ENCODE results near the gene MYO15B.
A peak's percentile ranks its signal among the peaks of the same experiment; 100 is the strongest.

The MYO15B gene

DNA sequence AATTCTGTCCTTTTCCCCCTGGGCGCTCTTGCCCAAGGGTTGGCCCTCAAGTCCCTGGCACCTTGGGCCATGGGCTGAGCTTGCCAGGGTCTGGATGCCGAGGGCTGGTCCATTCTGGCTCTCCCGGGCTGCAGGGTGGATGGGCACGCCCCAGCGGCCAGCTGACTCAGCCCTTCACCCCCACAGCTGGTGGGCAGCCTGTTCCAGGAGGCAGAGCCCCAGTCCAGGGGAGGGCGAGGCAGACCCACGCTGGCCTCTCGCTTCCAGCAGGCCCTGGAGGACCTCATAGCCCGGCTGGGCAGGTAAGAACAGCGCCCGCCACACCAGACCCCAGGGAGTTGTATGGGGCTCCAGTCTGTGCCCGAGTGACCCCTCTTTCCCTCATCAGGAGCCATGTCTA lies 15.0 kb downstream of the MYO15B start:
- DNase-seq (ENCODE audit: low read depth): no peak

DNA sequence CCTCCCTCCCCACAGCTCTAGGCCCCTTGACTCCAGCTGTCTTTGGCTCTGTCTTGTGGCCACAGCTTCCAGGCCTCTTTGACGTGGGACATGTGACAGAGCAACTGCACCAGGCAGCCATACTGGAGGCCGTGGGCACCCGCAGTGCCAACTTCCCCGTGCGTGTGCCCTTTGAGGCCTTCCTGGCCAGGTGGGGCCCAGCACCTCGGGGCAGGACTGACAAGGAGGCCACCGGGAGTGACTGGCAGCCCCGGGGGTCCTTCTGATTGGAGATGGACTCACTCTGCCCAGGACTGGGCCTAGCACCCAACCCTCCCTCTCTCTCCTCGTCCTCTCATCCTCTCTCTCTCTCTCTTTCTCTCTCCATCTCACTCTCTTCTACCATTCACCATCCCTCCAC lies 15.5 kb downstream of the MYO15B start:
- DNase-seq (ENCODE audit: low read depth): no peak

DNA sequence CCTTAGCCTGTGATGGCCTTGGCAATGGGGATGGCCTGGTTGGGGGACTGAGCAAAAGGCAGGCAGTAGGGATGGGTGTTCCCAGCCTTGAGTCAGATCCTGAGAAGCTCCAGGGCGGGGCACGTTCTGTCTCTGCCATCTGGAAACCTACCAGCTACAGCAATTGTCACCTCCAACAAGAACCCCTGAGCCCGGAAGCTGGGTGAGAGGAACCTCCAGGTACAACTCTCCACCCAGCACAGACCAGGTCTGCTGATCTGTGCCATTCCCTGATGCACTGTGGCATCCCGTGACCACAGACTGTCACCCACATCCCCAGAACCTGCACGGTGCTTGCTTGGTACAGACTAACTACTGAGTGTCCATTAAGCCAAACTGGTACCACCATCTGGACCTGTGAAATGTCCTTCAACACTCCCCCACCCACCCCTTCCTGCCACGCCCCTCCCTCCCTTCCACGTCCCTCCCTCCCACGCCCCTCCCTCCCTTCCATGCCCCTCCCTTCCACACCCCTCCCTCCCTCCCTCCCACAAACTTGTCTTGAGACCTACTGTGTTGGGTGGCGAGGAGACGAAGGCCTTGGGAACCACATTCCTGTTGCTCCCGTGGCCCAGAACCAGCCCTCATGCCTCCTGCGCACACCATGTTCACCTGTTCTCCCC lies 16.6 kb downstream of the MYO15B start:
- DNase-seq (ENCODE audit: low read depth): no peak

DNA sequence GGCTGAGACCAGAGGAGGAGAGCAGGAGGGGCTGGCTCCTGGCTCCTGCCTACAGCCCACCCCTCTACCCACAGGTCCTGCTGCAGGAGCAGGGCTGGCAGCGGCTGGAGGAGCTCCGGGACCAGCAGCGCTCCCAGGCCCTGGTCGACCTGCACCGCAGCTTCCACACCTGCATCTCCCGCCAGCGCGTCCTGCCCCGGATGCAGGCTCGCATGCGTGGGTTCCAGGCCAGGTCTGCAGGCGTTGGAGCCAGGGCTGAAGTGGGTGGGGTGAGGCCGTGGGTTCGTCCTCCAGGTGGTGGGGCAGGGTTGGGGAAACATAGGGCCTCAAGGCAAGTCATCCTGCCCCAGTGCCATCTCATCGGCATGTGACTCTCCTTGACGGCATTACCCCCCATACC lies 18.2 kb downstream of the MYO15B start:
- DNase-seq (ENCODE audit: low read depth): no peak

DNA sequence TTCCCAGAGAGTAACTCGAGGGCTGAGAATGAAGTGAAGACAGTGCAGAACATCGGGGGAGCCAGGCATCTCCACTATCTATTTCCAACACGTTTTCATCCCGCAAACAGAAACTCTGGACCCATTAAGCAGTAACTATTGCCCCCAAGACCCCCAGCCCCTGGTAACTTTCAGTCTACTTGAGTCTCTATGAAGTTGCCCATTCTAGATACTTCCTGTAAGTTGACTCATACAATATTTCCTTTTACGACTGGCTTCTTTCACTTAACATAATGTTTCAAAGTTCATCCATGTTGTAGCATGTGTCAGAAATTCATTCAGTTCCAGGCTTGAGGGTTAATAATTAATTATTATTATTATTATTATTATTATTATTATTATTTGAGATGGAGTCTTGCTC lies 19.5 kb downstream of the MYO15B start:
- DNase-seq (ENCODE audit: low read depth): no peak

DNA sequence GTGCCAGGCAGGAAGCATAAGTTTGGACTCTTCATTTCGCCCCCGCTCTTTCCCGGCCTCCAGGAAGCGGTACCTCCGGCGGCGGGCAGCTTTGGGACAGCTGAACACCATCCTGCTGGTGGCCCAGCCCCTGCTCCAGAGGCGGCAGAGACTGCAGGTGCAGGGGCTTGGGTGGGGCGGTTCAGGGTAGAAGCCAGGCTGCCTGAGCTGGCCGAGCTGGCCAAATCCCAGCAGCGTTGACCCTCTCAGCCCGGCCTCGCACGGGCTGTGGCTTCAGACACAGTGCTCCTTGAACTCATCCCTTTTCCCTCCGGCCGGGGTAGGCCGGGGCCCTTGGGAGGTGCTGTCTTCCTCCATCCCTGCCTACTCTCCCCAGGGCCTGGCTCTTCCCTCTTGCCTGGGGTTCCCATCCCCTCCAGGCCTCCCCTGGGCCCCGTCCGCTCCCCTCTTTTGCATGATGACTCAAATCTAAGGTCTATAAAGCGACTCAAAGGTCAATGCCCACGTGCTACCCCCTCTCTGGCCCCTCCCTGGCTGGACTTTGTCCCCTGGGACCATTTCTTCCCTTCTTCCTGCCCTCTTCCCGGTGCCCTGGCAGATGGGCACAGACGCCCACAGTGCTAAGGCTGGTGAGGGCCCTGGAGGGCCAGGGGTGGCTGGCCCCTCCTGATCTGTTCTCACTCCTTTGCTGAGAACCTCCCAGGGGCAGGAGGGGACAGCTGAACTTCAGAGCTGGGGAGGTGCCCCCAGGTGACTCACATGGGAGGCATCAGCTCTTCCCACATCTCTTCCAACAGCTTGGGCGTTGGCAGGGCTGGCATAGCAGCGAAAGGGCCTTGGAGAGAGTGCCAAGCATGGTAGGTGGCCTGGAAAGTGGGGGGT lies 22.7 kb downstream of the MYO15B start:
- no peak for DNase-seq (ENCODE audit: low read depth)

DNA sequence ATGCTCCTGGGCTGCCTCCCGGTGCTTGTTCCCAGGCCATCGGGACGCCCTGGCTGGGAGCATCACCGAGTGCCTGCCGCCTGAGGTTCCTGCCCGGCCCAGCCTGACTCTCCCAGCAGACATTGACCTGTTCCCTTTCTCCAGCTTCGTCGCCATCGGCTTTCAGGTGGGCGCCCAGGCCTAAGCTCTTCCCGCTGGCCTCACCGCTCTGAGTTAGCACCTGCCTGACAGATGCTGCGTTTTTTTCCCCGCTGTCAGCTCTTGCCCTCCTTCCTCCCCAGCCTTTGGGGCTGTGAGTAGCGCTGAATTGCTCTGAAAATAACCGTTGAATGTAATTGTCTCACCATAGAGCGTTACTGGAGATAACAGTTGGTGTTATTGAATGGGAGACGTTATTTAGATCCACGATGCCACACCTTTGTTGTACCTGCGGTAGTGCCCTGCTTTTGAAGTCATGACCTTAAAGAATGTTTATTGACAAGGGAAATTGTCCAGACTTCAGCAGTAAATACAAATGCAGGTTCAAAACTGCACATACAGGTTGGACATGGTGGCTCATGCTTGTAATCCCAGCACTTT lies 24.3 kb downstream of the MYO15B start:
- DNase-seq (ENCODE audit: low read depth): no peak

DNA sequence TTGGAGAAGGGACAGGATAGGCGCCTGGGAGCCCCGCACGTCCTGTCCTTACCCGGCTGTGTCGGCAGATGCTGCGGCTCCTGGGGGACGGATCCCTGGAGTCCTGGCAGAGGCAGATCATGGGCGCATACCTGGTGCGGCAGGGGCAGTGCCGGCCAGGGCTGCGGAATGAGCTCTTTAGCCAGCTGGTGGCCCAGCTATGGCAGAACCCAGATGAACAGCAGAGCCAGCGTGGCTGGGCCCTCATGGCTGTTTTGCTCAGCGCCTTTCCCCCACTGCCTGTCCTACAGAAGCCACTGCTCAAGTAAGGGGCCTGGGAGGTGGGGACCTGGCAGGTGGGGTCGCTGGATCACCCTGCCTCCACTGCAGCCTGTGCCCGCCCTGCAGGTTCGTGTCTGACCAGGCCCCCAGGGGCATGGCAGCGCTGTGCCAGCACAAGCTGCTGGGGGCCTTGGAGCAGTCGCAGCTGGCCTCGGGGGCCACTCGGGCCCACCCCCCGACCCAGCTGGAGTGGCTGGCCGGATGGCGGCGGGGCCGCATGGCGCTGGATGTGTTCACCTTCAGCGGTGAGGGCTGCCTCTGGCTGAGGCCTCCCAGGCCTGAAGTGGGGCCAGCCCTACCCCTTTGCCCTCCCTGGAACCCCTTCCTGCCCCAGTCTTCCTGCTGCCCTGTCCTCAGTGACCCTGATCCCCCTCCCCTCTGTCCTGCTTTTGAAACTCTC lies 25.5 kb downstream of the MYO15B start:
- DNase-seq (ENCODE audit: low read depth): no peak

DNA sequence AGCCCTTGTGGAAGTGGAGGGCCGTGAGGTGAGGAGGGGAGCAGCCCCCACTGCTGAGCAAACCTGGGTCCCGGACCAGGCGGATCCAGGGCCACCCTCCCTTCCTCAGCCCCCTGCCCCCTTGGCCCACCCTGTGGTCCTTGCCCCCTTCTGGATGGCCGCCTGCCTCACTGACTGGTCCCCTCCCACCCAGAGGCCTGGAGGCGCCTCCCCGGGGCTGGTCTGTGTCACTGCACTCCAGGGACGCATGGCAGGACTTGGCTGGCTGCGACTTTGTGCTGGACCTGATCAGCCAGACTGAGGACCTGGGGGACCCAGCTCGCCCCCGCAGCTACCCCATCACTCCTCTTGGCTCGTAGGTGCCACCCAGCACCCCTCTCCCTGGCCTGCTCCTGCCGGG lies 26.4 kb downstream of the MYO15B start:
- peak; percentile 32 for DNase-seq (ENCODE audit: low read depth)

DNA sequence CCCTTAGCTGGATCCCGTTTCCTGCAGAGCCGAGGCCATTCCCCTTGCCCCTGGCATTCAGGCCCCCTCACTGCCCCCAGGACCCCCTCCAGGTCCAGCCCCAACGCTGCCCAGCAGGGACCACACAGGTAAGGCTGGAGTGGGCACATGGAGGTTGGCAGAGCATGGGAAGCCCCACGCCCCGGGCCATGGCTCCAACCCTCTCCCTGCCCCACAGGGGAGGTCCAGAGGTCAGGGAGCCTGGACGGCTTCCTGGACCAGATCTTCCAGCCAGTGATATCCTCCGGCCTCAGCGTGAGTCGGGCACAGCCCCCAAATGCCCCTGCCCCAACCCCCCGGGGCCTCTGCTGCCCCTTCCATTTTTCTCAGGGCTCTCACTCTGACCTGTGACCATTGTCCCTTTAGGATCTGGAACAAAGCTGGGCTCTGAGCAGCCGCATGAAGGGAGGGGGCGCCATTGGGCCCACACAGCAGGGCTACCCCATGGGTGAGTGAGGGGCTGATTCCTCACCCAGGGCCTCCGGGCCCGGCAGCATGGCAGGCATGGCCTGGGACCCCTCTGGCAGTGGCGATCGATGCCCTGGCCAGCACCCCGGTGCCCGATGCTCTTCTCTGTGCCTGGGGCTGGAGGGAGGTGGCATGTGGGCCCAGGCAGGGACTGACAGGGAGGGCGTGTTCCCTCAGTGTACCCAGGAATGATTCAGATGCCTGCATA lies 27.1 kb downstream of the MYO15B start:
- DNase-seq (ENCODE audit: low read depth): no peak

DNA sequence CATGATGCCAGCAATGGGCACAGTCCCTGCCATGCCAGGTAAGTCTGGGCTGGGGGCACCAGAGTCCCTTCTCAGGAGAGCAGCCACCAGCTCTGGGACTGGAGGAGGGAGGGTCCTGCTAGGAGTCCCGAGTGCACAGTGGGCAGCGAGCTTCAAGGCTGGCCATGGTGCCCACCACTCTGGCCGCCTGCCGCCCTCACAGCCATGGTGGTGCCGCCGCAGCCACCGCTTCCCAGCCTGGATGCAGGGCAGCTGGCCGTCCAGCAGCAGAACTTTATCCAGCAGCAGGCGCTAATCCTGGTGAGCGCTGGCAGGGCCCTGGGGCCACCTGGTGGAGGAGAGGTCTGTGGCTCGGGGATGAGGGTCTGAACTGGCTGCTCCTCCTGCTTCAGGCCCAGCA lies 27.7 kb downstream of the MYO15B start:
- no peak for DNase-seq (ENCODE audit: low read depth)

DNA sequence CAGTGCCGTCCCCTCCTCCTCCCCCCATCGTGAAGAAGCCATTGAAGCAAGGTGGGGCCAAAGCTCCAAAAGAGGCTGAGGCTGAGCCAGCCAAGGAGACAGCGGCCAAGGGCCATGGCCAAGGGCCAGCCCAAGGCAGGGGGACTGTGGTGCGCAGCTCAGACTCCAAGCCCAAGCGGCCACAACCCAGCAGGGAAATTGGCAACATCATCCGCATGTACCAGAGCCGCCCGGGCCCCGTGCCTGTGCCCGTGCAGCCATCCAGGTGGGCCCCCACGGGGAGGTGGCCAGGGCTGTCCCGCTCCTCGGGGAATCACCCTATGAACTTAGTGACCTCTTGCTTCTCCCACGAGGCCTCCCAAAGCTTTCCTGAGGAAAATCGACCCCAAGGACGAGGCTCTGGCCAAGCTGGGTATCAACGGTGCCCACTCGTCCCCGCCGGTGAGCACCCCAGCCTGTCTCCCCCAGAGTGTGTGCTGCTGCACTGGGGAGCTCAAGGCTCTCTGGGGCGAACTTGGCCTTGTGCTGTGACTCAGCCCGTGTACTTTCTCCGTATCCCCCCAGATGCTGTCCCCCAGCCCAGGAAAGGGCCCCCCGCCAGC lies 29.0 kb downstream of the MYO15B start:
- DNase-seq (ENCODE audit: low read depth): no peak

DNA sequence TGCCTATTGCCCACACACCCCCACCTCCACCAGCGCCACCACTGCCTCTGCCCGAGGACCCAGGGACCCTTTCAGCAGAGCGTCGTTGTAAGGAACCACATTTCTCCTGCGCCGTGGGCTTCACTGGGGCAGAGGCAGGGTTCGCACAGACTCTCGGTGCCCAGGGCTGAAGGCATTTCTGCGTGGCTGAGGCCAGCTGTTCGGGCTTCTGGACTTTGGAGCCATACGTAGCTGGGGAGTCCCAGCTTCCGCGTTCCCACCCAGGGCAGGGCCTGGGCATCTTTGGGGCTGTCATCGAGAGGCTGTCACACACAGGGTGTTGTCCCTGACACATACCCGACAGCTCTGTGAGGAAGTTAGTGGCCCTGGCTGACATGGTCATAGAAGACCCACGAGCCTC lies 29.6 kb downstream of the MYO15B start:
- DNase-seq (ENCODE audit: low read depth): no peak

DNA sequence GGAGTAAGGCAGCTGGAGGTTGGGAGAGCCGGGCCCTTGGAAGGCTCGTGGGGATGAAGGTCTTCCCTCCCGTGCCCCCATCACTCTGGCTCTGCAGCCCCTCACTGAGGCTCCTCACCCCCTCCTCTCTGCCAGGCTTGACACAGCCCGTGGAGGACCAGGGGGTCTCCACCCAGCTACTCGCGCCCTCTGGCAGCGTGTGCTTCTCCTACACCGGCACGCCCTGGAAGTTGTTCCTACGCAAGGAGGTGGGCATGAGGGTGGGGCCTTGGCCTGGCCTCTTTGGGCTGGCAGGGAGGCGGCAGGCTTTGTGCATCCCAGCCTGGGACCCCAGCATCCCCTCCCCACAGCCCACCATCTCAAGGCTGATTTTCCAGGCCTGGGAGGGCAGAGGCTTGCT lies 30.1 kb downstream of the MYO15B start:
- no peak for DNase-seq (ENCODE audit: low read depth)

DNA sequence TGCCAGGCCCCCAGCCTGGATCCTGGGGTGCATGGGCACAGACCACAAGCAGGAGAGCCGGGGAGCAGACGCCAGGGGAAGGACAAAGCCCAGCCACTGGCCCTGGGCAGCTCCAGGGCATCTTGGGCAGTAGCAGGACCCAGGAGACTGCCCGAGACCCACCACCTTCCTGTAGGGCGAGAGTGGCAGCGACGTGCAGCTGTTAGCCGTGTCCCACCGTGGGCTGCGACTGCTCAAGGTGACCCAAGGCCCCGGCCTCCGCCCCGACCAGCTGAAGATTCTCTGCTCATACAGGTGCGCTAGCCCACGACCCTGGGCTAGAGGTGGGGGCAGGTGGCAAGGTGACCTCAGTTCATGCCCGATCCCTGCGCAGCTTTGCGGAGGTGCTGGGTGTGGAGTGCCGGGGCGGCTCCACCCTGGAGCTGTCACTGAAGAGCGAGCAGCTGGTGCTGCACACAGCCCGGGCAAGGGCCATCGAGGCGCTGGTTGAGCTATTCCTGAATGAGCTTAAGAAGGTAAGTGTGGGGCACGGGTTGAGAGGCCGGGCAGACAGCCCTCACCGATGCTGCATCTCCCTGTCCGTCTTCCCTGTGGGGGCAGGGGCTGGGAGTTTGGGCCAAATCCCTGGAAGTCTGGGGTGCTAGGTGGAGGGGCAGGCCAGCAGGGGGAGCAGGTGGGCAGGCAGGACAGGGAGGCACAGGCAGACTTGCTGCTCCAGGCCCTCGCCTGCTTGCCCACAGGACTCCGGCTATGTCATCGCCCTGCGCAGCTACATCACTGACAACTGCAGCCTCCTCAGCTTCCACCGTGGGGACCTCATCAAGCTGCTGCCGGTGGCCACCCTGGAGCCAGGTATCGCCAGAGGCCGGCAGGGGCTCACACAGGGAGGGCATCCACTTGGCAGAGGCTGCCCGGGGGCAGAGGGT lies 32.2 kb downstream of the MYO15B start:
- peak; percentile 71 for DNase-seq (ENCODE audit: low read depth)

DNA sequence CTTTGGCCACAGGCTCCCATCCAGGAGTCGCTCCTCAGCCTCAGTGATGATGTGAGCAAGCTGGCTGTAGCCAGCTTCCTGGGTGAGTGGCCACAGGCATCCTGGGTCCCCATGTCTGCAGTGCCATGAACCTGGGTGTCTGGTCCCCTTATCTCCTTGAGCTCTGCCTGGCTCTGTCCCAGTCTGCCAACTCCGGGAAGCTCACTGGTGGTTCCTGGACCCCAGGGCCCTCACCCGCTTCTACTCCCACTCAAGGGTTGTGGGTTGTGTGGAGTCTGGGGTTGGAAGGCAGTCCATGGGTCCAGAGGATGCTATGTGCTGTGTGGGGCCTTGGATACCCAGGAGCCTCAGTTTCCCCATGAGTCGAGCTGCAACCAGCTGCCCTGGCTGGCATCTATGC lies 33.9 kb downstream of the MYO15B start:
- no peak for DNase-seq (ENCODE audit: low read depth)

DNA sequence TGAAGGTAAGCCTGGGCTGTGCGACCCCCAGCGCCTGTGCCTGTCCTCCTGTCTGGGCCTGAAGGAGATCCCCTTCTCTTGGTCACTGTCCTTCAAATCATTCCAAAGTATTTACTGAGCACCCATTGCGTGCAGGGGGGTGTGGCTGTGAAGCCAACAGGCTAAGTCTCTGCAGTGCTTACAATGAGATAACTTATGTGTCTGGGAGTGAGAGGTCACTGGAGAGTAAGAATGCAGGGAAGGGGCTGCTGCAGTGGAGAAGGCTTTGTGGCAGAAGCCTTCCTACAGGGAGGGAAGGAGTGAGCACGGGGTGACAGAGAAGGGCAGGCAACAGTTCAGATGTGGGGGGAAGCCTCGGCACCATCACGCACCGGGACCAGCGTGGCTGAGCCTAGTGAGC lies 34.5 kb downstream of the MYO15B start:
- DNase-seq (ENCODE audit: low read depth): no peak

DNA sequence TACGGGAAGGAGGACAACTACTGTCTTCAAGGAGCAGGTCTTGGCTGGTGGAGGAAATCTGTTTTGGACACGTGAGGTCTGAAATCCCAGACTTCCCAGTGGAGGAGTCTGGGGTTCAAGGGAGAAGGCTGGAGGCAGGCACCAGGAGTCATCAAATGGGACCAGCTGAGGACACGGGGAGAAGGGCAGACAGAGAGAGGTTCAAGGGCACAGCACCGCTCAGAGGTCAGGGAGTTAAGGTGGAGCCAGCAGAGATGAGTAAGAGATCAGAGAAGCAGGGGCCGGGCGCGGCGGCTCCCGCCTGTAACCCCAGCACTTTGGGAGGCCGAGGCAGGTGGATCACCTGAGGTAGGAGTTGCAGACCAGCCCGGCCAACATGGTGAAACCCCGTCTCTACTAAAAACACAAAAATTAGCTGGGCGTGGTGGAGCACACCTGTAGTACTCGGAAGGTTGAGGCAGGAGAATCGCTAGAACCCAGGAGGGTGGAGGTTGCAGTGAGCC lies 35.2 kb downstream of the MYO15B start:
- DNase-seq (ENCODE audit: low read depth): no peak

DNA sequence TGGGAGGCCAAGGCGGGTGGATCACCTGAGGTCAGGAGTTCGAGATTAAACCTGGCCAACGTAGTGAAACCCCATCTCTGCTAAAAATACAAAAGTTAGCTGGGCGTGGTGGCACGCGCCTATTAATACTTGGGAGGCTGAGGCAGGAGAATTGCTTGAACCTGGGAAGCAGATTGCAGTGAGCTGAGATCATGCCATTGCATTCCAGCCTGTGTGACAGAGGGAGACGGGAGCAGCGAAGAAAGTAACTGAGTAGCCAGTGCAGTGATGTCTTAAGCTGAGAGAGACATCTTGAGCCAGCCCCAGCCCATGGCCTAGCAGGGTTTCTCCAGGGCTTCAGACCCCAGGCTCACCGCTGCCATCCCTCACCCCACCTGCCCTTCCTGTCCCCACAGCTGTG lies 35.8 kb downstream of the MYO15B start:
- DNase-seq (ENCODE audit: low read depth): no peak

DNA sequence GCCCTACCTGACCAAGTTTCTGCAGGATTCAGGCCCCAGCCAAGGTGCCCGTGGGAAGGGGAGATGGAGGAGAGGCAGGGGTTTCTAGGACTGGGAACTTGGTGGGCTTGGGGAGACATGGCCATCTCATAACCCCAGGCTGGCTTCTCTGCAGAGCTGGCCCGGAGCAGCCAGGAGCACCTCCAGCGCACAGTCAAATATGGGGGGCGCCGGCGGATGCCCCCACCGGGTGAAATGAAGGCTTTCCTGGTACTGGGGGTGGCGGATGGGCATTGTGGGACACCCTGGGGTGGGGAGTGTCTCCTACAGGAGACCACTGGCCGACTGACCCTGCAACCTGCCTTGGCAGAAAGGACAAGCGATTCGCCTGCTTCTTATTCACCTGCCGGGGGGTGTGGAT lies 36.4 kb downstream of the MYO15B start:
- no peak for DNase-seq (ENCODE audit: low read depth)

Data from ELR (cell line).